GM23338 (cell line): ENCODE data around the gene EDDM13. TPM values are rescaled to one million over a fixed set of nuclear protein-coding genes. Genes with fewer than 3 reads are reported as not detected.
"Not testable (repeated sequence)": the region's sequence is repeated elsewhere in the genome, so short reads cannot be mapped to it uniquely, and the experiment has no call there.

Experiments
- ATAC-seq: fragments of 200-7000 bp; cut with Tn5 transposase; 3 replicates; pipeline ENCODE4 v1.9.1; 2020
- DNase-seq: peaks from one replicate; pipeline ENCODE4 v3.0.0-alpha.2; 2015; ENCODE audit warnings: low spot score
- H2AFZ ChIP-seq: fragments of 200-600 bp; sonication (generic); 2 replicates; pipeline ENCODE4 v1.8.0; 2016; ENCODE audit warnings: antibody characterized with exemption, mild to moderate bottlenecking, moderate library complexity
- H3F3A ChIP-seq: fragments of 200-600 bp; sonication (generic); replicated peaks from 2 replicates; pipeline ENCODE4 v1.8.0; 2017; ENCODE audit warnings: antibody characterized with exemption, mixed run types, low read depth
- H3K27ac ChIP-seq: fragments of 200-600 bp; sonication (generic); 2 replicates; pipeline ENCODE4 v1.6.1; 2016; ENCODE audit warnings: low read depth
- H3K27me3 ChIP-seq: fragments of 200-600 bp; sonication (generic); 2 replicates; pipeline ENCODE4 v1.8.0; 2016; ENCODE audit warnings: mild to moderate bottlenecking, mixed run types, moderate library complexity; ENCODE audit not compliant: insufficient read depth
- H3K36me3 ChIP-seq: fragments of 200-600 bp; sonication (generic); 2 replicates; pipeline ENCODE4 v1.8.0; 2016; ENCODE audit warnings: mild to moderate bottlenecking; ENCODE audit not compliant: insufficient read depth
- H3K4me1 ChIP-seq: fragments of 200-600 bp; sonication (generic); 2 replicates; pipeline ENCODE4 v1.8.0; 2016; ENCODE audit warnings: mild to moderate bottlenecking, moderate library complexity; ENCODE audit not compliant: insufficient read depth
- H3K4me2 ChIP-seq: fragments of 200-600 bp; sonication (generic); 2 replicates; pipeline ENCODE4 v1.7.1; 2017; ENCODE audit warnings: mixed run types
- H3K4me3 ChIP-seq: fragments of 200-600 bp; sonication (generic); 2 replicates; pipeline ENCODE4 v1.6.1; 2016; ENCODE audit warnings: mixed run types
- H3K79me2 ChIP-seq: fragments of 200-600 bp; sonication (generic); replicated peaks from 2 replicates; pipeline ENCODE4 v1.8.0; 2017; ENCODE audit warnings: mild to moderate bottlenecking; ENCODE audit not compliant: insufficient read depth
- H3K9me2 ChIP-seq: fragments of 200-600 bp; sonication (generic); 2 replicates; pipeline ENCODE4 v1.8.0; 2017; ENCODE audit not compliant: insufficient read depth
- H4K20me1 ChIP-seq: fragments of 200-600 bp; sonication (generic); replicated peaks from 2 replicates; pipeline ENCODE4 v1.8.0; 2017; ENCODE audit warnings: mild to moderate bottlenecking; ENCODE audit not compliant: insufficient read depth
- H3K27ac Mint-ChIP-seq: 2 replicates; pipeline ENCODE4 v1.8.0; 2020; ENCODE audit warnings: inconsistent platforms, mild to moderate bottlenecking, moderate library complexity, mixed read lengths
- H3K27me3 Mint-ChIP-seq: 3 replicates; pipeline ENCODE4 v1.8.0; 2022; ENCODE audit warnings: low read depth, mild to moderate bottlenecking, moderate library complexity, mixed read lengths, inconsistent platforms; ENCODE audit not compliant: insufficient read depth, poor library complexity
- H3K36me3 Mint-ChIP-seq: 3 replicates; pipeline ENCODE4 v1.8.0; 2021; ENCODE audit warnings: low read depth, mild to moderate bottlenecking, inconsistent platforms, moderate library complexity, mixed read lengths
- H3K4me1 Mint-ChIP-seq: 3 replicates; pipeline ENCODE4 v1.8.0; 2020; ENCODE audit warnings: mild to moderate bottlenecking, inconsistent platforms, mixed read lengths
- H3K4me3 Mint-ChIP-seq: 3 replicates; pipeline ENCODE4 v1.8.0; 2021; ENCODE audit warnings: moderate library complexity, mild to moderate bottlenecking, inconsistent platforms, mixed read lengths
- H3K9me3 Mint-ChIP-seq: 3 replicates; pipeline ENCODE4 v1.8.0; 2020; ENCODE audit warnings: moderate library complexity, mild to moderate bottlenecking, inconsistent platforms, mixed read lengths
- CREB1 ChIP-seq: fragments of 250-450 bp; sonication (Bioruptor Pico); IDR thresholded peaks from 2 replicates; pipeline ENCODE4 v1.5.0; 2020; ENCODE audit warnings: low read depth, mild to moderate bottlenecking, moderate library complexity
- ZNF114 ChIP-seq: fragments of 250-450 bp; sonication (Bioruptor Pico); IDR thresholded peaks from 2 replicates; pipeline ENCODE4 v1.5.0; 2020; ENCODE audit warnings: mild to moderate bottlenecking, moderate library complexity
- polyA plus RNA-seq: library from polyadenylated mRNA; unstranded; fragments of >200 nt; fragmentation: Nextera tagmentation; extraction: Ambion mirVana; gene quantifications from 2 replicates; pipeline ENCODE4 v1.2.1, GENCODE V29; 2016
- total RNA-seq: library from RNA; depleted of rRNA; stranded (reverse); fragments of >200 nt; shearing (Covaris generic); gene quantifications from 2 replicates; pipeline ENCODE4 v1.2.3, GENCODE V29; 2014
- TF ChIP-seq, protein P1 (sequence below), 2 experiments: fragments of 200-600 bp in 1 of 2; sonication (generic) in 1 of 2; conservative IDR thresholded peaks; 2 replicates each; pipeline versions ENCODE4 v1.5.1 to v1.6.1; 2016 to 2017; ENCODE audit warnings: antibody characterized with exemption in 2 of 2, low read depth in 2 of 2, mild to moderate bottlenecking in 2 of 2, moderate library complexity in 1 of 2
- TF ChIP-seq, protein P2 (sequence below): IDR thresholded peaks from one replicate; pipeline ENCODE4 v1.6.1; 2018; ENCODE audit warnings: antibody characterized with exemption; ENCODE audit not compliant: unreplicated experiment

The EDDM13 gene
- total and polyA plus RNA-seq, 2 experiments from 2014 or later = 0.68 TPM; not detected in 1

DNA sequence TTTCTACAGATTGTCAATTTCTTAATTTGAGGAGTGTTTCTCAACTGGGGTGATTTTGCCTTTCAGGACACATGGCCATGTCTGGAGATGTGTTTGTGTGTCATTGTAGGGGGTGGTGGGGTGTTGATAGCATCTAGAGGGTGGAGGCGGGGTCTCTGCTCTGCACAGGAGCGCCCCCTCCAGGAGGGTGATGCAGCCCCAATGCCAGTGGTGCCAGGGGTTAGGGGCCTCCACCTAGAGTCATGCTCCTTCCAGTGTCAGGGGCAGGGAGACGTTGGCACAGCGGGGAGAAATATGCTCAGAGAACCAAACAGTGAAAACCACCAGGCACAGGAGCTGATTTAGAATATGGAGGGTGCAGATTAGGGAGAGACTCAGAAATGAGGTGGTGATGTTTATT is 26.8 kb upstream of the EDDM13 start:
- DNase-seq, H3K27ac Mint-ChIP-seq: not testable (repeated sequence)

DNA sequence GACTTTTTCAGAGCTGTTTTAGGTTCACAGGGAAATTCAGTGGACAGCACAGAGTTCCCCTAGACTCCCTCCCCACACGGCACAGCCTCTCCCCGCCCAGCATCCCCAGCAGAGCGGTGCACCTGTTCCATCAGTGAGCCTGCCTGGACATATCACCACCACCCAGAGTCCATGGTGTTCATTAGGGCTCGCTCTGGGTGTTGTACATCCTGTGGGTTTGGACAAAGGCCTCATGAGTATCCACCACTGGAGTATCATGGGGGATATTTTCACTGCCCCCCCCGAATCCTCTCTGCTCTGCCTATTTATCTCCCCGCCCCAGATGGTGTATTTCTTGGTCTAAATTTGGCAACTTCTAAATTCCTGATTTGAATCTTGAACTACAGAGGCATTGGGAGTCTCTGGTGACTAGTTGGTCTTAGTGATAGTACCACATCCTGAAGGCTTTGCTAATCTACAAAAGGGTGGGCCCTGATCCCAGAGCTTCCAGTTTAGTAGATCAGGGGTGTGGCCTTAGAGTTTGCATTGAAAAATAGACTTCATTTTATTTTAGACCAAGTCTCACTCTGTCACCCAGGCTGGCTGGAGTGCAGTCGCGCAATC is 23.7 kb upstream of the EDDM13 start:
- ATAC-seq, H3K79me2 ChIP-seq, H3K27ac Mint-ChIP-seq, H3K27ac ChIP-seq, H3K4me3 ChIP-seq, H3K4me1 Mint-ChIP-seq, H3K36me3 ChIP-seq, DNase-seq, H3K4me3 Mint-ChIP-seq, H3K4me2 ChIP-seq, H4K20me1 ChIP-seq, H3K4me1 ChIP-seq, H2AFZ ChIP-seq, H3F3A ChIP-seq, H3K9me2 ChIP-seq, H3K27me3 ChIP-seq: not testable (repeated sequence)
- Mint-ChIP-seq H3K36me3 (peaks cover 11% of the 10 kb centered on the region), H3K27me3 (peaks cover 11% of the 10 kb centered on the region), H3K9me3 (peaks cover 13% of the 10 kb centered on the region; the same call in 2 of the 3 replicates)

More for the DNA sequence above, 26.8 kb upstream of the EDDM13 start:
- ATAC-seq = peak; percentile 95
- not testable (repeated sequence) for H3K4me3 Mint-ChIP-seq, H3K79me2 ChIP-seq, H3K4me1 Mint-ChIP-seq, H3F3A ChIP-seq, H3K4me1 ChIP-seq, H3K9me2 ChIP-seq, H3K36me3 ChIP-seq, H3K27me3 Mint-ChIP-seq, H3K4me2 ChIP-seq, H3K27me3 ChIP-seq, H3K9me3 Mint-ChIP-seq, H3K36me3 Mint-ChIP-seq, H4K20me1 ChIP-seq, H2AFZ ChIP-seq, H3K4me3 ChIP-seq, H3K27ac ChIP-seq
- TF ChIP-seq, protein P1, sequence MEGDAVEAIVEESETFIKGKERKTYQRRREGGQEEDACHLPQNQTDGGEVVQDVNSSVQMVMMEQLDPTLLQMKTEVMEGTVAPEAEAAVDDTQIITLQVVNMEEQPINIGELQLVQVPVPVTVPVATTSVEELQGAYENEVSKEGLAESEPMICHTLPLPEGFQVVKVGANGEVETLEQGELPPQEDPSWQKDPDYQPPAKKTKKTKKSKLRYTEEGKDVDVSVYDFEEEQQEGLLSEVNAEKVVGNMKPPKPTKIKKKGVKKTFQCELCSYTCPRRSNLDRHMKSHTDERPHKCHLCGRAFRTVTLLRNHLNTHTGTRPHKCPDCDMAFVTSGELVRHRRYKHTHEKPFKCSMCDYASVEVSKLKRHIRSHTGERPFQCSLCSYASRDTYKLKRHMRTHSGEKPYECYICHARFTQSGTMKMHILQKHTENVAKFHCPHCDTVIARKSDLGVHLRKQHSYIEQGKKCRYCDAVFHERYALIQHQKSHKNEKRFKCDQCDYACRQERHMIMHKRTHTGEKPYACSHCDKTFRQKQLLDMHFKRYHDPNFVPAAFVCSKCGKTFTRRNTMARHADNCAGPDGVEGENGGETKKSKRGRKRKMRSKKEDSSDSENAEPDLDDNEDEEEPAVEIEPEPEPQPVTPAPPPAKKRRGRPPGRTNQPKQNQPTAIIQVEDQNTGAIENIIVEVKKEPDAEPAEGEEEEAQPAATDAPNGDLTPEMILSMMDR (conservative IDR thresholded peaks at IDR 0.05; ENCODE audit: low read depth in 2 of 2) = peak; percentile 38 to 57

DNA sequence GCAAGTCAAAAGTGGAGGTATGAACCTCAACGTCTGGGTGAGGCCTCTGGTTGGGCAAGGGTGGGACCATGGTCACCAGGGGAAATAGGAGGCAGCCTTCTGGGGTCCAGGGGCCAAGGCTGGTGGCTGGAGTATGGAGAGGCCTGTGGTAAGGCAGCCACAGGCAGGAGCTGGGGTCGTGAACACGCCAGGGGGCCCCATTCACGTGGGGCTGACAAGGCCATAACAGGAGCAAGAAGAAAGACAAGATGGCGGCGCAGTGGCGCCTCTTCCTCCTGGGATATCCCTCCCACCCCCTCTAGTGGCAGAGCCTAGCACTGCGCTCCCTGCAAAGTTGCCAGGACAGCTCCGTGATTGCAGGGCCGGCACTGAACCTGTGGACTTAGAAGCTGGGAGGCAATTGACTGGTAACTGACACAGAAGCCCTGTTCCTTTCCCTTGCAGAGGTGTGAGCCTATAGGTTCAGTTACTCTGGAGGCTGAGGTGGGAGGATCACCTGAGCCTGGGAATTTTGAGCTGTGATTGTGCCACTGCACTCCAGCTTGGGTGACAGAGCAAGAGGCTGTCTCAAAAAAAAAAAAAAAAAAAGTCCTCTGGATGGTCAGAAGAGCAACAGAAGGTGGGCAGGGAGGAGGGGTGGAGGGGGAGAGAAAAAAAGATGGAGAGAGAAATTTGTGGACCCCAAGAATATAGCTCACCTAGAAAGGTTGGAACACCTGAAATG is 19.7 kb upstream of the EDDM13 start:
- TF ChIP-seq, protein P2, sequence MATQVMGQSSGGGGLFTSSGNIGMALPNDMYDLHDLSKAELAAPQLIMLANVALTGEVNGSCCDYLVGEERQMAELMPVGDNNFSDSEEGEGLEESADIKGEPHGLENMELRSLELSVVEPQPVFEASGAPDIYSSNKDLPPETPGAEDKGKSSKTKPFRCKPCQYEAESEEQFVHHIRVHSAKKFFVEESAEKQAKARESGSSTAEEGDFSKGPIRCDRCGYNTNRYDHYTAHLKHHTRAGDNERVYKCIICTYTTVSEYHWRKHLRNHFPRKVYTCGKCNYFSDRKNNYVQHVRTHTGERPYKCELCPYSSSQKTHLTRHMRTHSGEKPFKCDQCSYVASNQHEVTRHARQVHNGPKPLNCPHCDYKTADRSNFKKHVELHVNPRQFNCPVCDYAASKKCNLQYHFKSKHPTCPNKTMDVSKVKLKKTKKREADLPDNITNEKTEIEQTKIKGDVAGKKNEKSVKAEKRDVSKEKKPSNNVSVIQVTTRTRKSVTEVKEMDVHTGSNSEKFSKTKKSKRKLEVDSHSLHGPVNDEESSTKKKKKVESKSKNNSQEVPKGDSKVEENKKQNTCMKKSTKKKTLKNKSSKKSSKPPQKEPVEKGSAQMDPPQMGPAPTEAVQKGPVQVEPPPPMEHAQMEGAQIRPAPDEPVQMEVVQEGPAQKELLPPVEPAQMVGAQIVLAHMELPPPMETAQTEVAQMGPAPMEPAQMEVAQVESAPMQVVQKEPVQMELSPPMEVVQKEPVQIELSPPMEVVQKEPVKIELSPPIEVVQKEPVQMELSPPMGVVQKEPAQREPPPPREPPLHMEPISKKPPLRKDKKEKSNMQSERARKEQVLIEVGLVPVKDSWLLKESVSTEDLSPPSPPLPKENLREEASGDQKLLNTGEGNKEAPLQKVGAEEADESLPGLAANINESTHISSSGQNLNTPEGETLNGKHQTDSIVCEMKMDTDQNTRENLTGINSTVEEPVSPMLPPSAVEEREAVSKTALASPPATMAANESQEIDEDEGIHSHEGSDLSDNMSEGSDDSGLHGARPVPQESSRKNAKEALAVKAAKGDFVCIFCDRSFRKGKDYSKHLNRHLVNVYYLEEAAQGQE = no peak
- TF ChIP-seq, protein P1 (conservative IDR thresholded peaks at IDR 0.05; ENCODE audit: low read depth in 2 of 2) = peak; percentile 85 to 87
- 0 out of 2 replicates have a peak, but pooled peaks have one; percentile 32 for TF ChIP-seq CREB1 (CRISPR knock-in tag)
- peak; percentile 95; the same call in 1 of the 2 replicates for TF ChIP-seq ZNF114
- H3K27ac Mint-ChIP-seq = peak overlapping the region; percentile 52; the same call in 1 of the 2 replicates
- Histone ChIP-seq H3K4me3 (no peak overlapping the region), H2AFZ (peak overlapping the region; percentile 99), H3K4me2 (no peak overlapping the region), H3K9me2 (peaks cover 8% of the 10 kb centered on the region), H3K79me2 (no peaks in the 10 kb centered on the region), H3K27ac (no peak overlapping the region), H3K27me3 (no peaks in the 10 kb centered on the region), H4K20me1 (no peaks in the 10 kb centered on the region), H3K36me3 (no peaks in the 10 kb centered on the region), H3K4me1 (no peaks in the 10 kb centered on the region; the same call in 1 of the 2 replicates), H3F3A (no peaks in the 10 kb centered on the region)
- DNase-seq (peak; percentile 94), ATAC-seq (peak; percentile 99)
- H3K4me3 Mint-ChIP-seq = no peak overlapping the region
- H3K36me3 Mint-ChIP-seq = peaks cover 11% of the 10 kb centered on the region
- peaks cover 13% of the 10 kb centered on the region; the same call in 2 of the 3 replicates for H3K9me3 Mint-ChIP-seq
- no peaks in the 10 kb centered on the region for H3K4me1 Mint-ChIP-seq
- peaks cover 12% of the 10 kb centered on the region for H3K27me3 Mint-ChIP-seq
